ENCODE data around the gene ADGRL3.

Gene ADGRL3

GRCh38 chr4:61405307-61405706 lies 205.2 kb downstream of the ADGRL3 start:
- Histone ChIP-seq H3K36me3 (ENCODE audit: control insufficient read depth, insufficient read depth, low read length) (no peaks in the 10 kb centered on the region), H3K27me3 (ENCODE audit: control insufficient read depth, insufficient read depth, low read length, poor library complexity, severe bottlenecking) (no peaks in the 10 kb centered on the region), H3K4me1 (ENCODE audit: control insufficient read depth, insufficient read depth, low read length) (peaks cover 8% of the 10 kb centered on the region), H3K9me3 (ENCODE audit: control insufficient read depth, low read length) (no peaks in the 10 kb centered on the region), H3K4me3 (ENCODE audit: insufficient read depth, low read depth, low read length) (no peak overlapping the region), H3K27ac (ENCODE audit: insufficient read depth, low read depth, low read length, poor library complexity, severe bottlenecking) (no peak overlapping the region)
- WGBS, 2 experiments: no CpG with 5 or more reads among the region's 1 CpG

- no peak overlapping the region for H3K27ac ChIP-seq (ENCODE audit: insufficient read depth, low read depth, low read length, poor library complexity, severe bottlenecking)
- 100% methylated on average over 1 of the region's 2 CpGs; no CpG with 5 or more reads in 1 of the 2 experiments for WGBS, 2 experiments
- H3K27me3 ChIP-seq (ENCODE audit: control insufficient read depth, insufficient read depth, low read length, poor library complexity, severe bottlenecking): no peaks in the 10 kb centered on the region
- no peaks in the 10 kb centered on the region for H3K9me3 ChIP-seq (ENCODE audit: control insufficient read depth, low read length)
- peaks cover 4% of the 10 kb centered on the region for H3K4me1 ChIP-seq (ENCODE audit: control insufficient read depth, insufficient read depth, low read length)
- H3K4me3 ChIP-seq (ENCODE audit: insufficient read depth, low read depth, low read length): no peak overlapping the region
- no peaks in the 10 kb centered on the region for H3K36me3 ChIP-seq (ENCODE audit: control insufficient read depth, insufficient read depth, low read length)
Measured at GRCh38 chr4:61406677-61407076, 206.6 kb downstream of the ADGRL3 start.

- no peaks in the 10 kb centered on the region for H3K9me3 ChIP-seq (ENCODE audit: control insufficient read depth, low read length)
- H3K27me3 ChIP-seq (ENCODE audit: control insufficient read depth, insufficient read depth, low read length, poor library complexity, severe bottlenecking): no peaks in the 10 kb centered on the region
- 70 to 75% methylated on average over 6 to 7 of the region's 7 CpGs for WGBS, 2 experiments
- peak overlapping the region; percentile 18 for H3K27ac ChIP-seq (ENCODE audit: insufficient read depth, low read depth, low read length, poor library complexity, severe bottlenecking)
- peaks cover 4% of the 10 kb centered on the region for H3K4me1 ChIP-seq (ENCODE audit: control insufficient read depth, insufficient read depth, low read length)
- H3K4me3 ChIP-seq (ENCODE audit: insufficient read depth, low read depth, low read length): no peak overlapping the region
- no peaks in the 10 kb centered on the region for H3K36me3 ChIP-seq (ENCODE audit: control insufficient read depth, insufficient read depth, low read length)
Measured at GRCh38 chr4:61407642-61408618, 207.8 kb downstream of the ADGRL3 start.

GRCh38 chr4:61408861-61409260 lies 208.7 kb downstream of the ADGRL3 start:
- H3K27ac ChIP-seq (ENCODE audit: insufficient read depth, low read depth, low read length, poor library complexity, severe bottlenecking): no peak overlapping the region
- peaks cover 4% of the 10 kb centered on the region for H3K4me1 ChIP-seq (ENCODE audit: control insufficient read depth, insufficient read depth, low read length)
- no peak overlapping the region for H3K4me3 ChIP-seq (ENCODE audit: insufficient read depth, low read depth, low read length)
- no peaks in the 10 kb centered on the region for H3K36me3 ChIP-seq (ENCODE audit: control insufficient read depth, insufficient read depth, low read length)
- H3K27me3 ChIP-seq (ENCODE audit: control insufficient read depth, insufficient read depth, low read length, poor library complexity, severe bottlenecking): no peaks in the 10 kb centered on the region
- no peaks in the 10 kb centered on the region for H3K9me3 ChIP-seq (ENCODE audit: control insufficient read depth, low read length)

GRCh38 chr4:61411241-61411640 lies 211.1 kb downstream of the ADGRL3 start:
- peaks cover 4% of the 10 kb centered on the region for H3K4me1 ChIP-seq (ENCODE audit: control insufficient read depth, insufficient read depth, low read length)
- H3K4me3 ChIP-seq (ENCODE audit: insufficient read depth, low read depth, low read length): no peak overlapping the region
- no peaks in the 10 kb centered on the region for H3K9me3 ChIP-seq (ENCODE audit: control insufficient read depth, low read length)
- WGBS, 2 experiments: 100% methylated on average over 1 of the region's 1 CpG; no CpG with 5 or more reads in 1 of the 2 experiments
- no peaks in the 10 kb centered on the region for H3K27me3 ChIP-seq (ENCODE audit: control insufficient read depth, insufficient read depth, low read length, poor library complexity, severe bottlenecking)
- no peaks in the 10 kb centered on the region for H3K36me3 ChIP-seq (ENCODE audit: control insufficient read depth, insufficient read depth, low read length)
- H3K27ac ChIP-seq (ENCODE audit: insufficient read depth, low read depth, low read length, poor library complexity, severe bottlenecking): no peak overlapping the region

GRCh38 chr4:61425315-61425714 lies 225.2 kb downstream of the ADGRL3 start:
- Histone ChIP-seq H3K27me3 (ENCODE audit: control insufficient read depth, insufficient read depth, low read length, poor library complexity, severe bottlenecking) (no peaks in the 10 kb centered on the region), H3K4me1 (ENCODE audit: control insufficient read depth, insufficient read depth, low read length) (no peaks in the 10 kb centered on the region), H3K4me3 (ENCODE audit: insufficient read depth, low read depth, low read length) (no peak overlapping the region), H3K36me3 (ENCODE audit: control insufficient read depth, insufficient read depth, low read length) (no peaks in the 10 kb centered on the region), H3K9me3 (ENCODE audit: control insufficient read depth, low read length) (no peaks in the 10 kb centered on the region), H3K27ac (ENCODE audit: insufficient read depth, low read depth, low read length, poor library complexity, severe bottlenecking) (no peak overlapping the region)
- 94 to 95% methylated on average over 4 of the region's 4 CpGs for WGBS, 2 experiments

- no peaks in the 10 kb centered on the region for H3K4me1 ChIP-seq (ENCODE audit: control insufficient read depth, insufficient read depth, low read length)
- H3K27me3 ChIP-seq (ENCODE audit: control insufficient read depth, insufficient read depth, low read length, poor library complexity, severe bottlenecking): no peaks in the 10 kb centered on the region
- H3K4me3 ChIP-seq (ENCODE audit: insufficient read depth, low read depth, low read length): no peak overlapping the region
- H3K9me3 ChIP-seq (ENCODE audit: control insufficient read depth, low read length): no peaks in the 10 kb centered on the region
- 77 to 79% methylated on average over 5 of the region's 5 CpGs for WGBS, 2 experiments
- H3K36me3 ChIP-seq (ENCODE audit: control insufficient read depth, insufficient read depth, low read length): no peaks in the 10 kb centered on the region
- no peak overlapping the region for H3K27ac ChIP-seq (ENCODE audit: insufficient read depth, low read depth, low read length, poor library complexity, severe bottlenecking)
Measured at GRCh38 chr4:61426229-61426628, 226.1 kb downstream of the ADGRL3 start.

- 90 to 96% methylated on average over 11 of the region's 11 CpGs for WGBS, 2 experiments
- Histone ChIP-seq H3K27ac (ENCODE audit: insufficient read depth, low read depth, low read length, poor library complexity, severe bottlenecking) (no peak overlapping the region), H3K4me3 (ENCODE audit: insufficient read depth, low read depth, low read length) (no peak overlapping the region), H3K9me3 (ENCODE audit: control insufficient read depth, low read length) (no peaks in the 10 kb centered on the region), H3K27me3 (ENCODE audit: control insufficient read depth, insufficient read depth, low read length, poor library complexity, severe bottlenecking) (no peaks in the 10 kb centered on the region), H3K4me1 (ENCODE audit: control insufficient read depth, insufficient read depth, low read length) (no peaks in the 10 kb centered on the region), H3K36me3 (ENCODE audit: control insufficient read depth, insufficient read depth, low read length) (no peaks in the 10 kb centered on the region)
Measured at GRCh38 chr4:61427099-61427817, 227.1 kb downstream of the ADGRL3 start.

GRCh38 chr4:61427818-61428495 lies 227.8 kb downstream of the ADGRL3 start:
- no peaks in the 10 kb centered on the region for H3K27me3 ChIP-seq (ENCODE audit: control insufficient read depth, insufficient read depth, low read length, poor library complexity, severe bottlenecking)
- no peaks in the 10 kb centered on the region for H3K9me3 ChIP-seq (ENCODE audit: control insufficient read depth, low read length)
- 86 to 88% methylated on average over 12 of the region's 12 CpGs for WGBS, 2 experiments
- no peaks in the 10 kb centered on the region for H3K36me3 ChIP-seq (ENCODE audit: control insufficient read depth, insufficient read depth, low read length)
- H3K4me1 ChIP-seq (ENCODE audit: control insufficient read depth, insufficient read depth, low read length): no peaks in the 10 kb centered on the region
- no peak overlapping the region for H3K4me3 ChIP-seq (ENCODE audit: insufficient read depth, low read depth, low read length)
- no peak overlapping the region for H3K27ac ChIP-seq (ENCODE audit: insufficient read depth, low read depth, low read length, poor library complexity, severe bottlenecking)

- no peaks in the 10 kb centered on the region for H3K27me3 ChIP-seq (ENCODE audit: control insufficient read depth, insufficient read depth, low read length, poor library complexity, severe bottlenecking)
- no peaks in the 10 kb centered on the region for H3K4me1 ChIP-seq (ENCODE audit: control insufficient read depth, insufficient read depth, low read length)
- no peak overlapping the region for H3K4me3 ChIP-seq (ENCODE audit: insufficient read depth, low read depth, low read length)
- H3K27ac ChIP-seq (ENCODE audit: insufficient read depth, low read depth, low read length, poor library complexity, severe bottlenecking): no peak overlapping the region
- no peaks in the 10 kb centered on the region for H3K36me3 ChIP-seq (ENCODE audit: control insufficient read depth, insufficient read depth, low read length)
- no peaks in the 10 kb centered on the region for H3K9me3 ChIP-seq (ENCODE audit: control insufficient read depth, low read length)
Measured at GRCh38 chr4:61428950-61429349, 228.8 kb downstream of the ADGRL3 start.
